CD4-positive, alpha-beta T cell treated with Interleukin-6 at 100 ng/mL for 8 hours (primary cell): ENCODE data around the gene NMRK2.
"Not testable (repeated sequence)": the region's sequence is repeated elsewhere in the genome, so short reads cannot be mapped to it uniquely, and the experiment has no call there.

Experiments used
- DNase-seq: peaks from one replicate; pipeline ENCODE4 v3.0.0-alpha.2; 2020; ENCODE audit warnings: mixed read lengths, low spot score

The NMRK2 gene

DNA sequence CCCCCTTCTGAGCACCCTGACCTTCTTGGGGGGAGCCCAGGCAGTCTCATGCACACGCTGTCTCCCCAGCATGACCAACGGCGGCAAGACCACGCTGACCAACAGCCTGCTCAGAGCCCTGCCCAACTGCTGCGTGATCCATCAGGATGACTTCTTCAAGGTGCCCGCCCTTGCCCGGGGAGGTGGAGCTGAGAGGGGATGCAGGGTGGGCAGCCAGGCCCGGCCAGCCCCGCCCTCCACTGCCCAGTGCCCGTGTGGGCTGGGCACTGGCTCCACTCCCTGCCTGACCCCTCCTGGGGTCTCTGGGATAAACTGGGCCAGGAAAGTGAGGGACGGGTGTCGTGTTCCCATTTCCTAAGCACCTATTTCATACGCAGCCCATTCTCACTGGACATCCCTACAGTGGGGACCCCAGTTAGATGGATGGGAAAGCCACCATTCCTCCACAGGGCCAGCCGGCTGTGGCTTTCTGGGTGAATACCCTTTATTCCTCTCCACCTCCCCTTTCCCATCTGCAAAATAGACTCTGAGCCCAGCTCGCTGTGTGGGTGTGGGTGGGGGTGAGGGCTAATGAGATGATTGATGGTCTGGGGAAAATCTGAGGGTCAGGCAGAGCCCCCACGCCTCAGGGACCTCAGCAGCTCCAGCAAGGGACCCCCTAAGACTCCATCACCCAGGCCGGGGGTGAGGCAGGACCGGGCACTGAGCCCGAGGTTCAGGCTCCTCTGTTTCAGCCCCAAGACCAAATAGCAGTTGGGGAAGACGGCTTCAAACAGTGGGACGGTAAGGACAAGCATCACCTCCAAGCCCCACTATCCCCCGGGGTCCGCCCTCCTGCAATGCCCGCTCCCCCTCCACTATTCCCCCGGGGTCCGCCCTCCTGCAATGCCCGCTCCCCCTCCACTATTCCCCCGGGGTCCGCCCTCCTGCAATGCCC lies 3.9 kb downstream of the NMRK2 start:
- DNase-seq, result no peak

- DNase-seq, result not testable (repeated sequence)
Observed at GRCh38 chr19:3938300-3938950, 5.6 kb downstream of the NMRK2 start.

GRCh38 chr19:3942790-3943409 lies 10.0 kb downstream of the NMRK2 start:
- no peak for DNase-seq

- no peak for DNase-seq
Observed at GRCh38 chr19:3944018-3944721, 11.3 kb downstream of the NMRK2 start.

DNA sequence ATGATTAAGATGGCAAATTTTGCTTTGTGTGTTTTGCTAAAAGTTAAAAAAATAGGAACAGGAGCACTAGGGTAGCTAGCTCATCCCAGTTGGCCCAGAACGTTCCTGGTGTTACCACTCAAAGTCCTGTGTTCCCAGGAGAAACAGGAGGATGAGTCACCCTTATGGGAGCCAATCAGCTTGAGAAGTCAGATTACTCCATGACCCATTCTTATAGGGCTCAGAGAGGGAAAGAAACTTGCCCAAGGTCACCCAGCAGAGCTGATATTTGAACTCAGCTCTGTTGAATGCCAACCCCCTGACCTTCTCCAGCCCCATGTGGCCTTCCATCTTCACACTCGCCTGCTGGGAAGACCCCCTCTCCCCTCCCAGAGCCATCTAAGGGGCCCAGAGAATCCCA lies 13.0 kb downstream of the NMRK2 start:
- no peak for DNase-seq

DNA sequence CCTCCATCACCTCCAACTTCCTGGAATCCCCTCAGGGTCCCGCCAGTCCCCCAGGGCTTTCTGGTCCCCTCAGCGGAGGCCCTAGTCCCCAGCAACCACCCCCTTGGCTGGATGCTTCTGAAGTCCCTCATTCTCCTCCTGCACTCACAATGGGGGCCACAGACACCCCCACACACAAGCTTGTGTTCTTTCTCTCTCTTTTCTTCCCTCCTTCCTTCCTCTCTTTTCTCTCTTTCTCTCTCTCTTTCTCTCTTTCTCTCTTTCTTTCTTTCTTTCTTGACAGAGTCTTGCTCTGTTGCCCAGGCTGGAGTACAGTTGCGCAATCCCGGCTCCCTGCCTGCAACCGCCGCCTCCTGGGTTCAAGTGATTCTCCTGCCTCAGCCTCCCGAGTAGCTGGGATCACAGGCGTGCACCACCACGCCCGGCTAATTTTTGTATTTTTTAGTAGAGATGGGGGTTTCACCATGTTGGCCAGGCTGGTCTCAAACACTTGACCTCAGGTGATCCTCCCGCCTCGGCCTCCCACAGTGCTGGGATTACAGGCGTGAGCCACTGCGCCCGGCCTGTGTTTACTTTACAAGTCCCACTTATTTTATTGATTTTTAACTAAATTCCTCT lies 14.6 kb downstream of the NMRK2 start:
- DNase-seq, result not testable (repeated sequence)

GRCh38 chr19:3949294-3949693 lies 16.4 kb downstream of the NMRK2 start:
- no peak for DNase-seq

- DNase-seq, result no peak
Observed at GRCh38 chr19:3949997-3950859, 17.4 kb downstream of the NMRK2 start.

DNA sequence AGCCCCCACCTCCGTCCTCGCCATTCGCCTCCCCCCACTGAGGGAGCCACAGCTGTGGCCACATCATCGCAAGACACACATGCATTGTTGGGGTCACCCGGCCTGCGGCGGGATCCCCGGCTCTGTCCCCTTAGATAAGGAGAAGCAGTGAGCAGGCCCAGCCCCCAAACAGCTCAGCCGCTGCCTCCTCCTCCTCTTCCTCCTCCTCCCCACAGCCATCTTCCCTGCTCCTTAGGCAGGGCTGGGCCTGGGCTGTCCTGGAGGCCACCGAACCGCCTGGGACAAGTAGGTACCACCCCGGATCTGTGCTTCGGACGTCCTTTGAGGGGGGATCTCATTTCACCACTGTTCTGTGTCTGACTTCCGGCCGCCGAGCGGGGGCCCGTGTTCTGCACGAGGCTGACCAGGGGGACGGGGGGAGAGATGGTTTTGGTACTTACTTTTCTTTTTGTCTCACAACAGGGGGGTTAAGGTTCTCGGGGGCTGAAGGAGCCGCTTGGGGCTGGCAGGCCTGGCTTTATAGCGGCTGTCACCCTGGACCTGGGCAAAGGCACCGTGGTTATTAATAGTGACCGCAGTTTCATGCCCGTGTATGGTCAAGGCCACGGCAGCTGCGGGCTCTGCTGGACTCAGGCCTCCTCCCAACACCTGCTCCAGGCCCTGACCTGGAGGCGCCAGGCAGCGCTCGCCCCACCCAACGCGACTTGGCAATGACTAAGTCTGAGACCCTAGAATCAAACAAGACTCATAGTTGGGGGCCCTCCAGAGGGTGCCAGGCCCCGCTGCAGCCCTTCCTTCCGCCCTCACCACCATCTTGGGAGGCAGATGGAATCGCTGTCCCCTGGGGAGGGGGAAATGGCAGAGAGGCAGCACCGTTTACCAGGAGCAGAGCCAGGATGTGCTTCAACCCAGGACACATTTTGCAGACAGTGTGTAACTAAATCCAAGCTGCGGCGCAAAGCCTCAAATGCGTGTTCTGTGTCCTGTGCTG lies 18.3 kb downstream of the NMRK2 start:
- DNase-seq, result no peak

- DNase-seq, result not testable (repeated sequence)
Observed at GRCh38 chr19:3952755-3953276, 19.9 kb downstream of the NMRK2 start.

DNA sequence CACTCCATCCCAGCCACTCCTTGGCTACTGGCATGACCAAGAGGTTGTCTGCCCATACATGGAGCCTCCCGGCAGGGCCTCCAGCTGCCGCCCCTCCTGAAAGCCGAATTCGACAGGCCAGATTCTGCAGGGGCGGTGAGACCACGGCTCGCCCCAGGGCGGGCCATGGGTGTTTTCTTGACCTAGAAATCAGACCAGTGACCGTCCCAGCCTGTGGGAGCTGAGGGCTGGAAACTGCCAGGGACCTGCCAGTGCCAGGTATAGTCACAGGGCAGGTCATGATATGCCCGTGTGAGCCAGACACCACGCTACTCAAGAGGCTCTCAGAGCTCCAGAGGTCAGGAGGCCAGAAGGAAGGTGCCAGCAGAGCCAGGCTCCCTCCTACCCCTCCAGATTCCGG lies 21.2 kb downstream of the NMRK2 start:
- DNase-seq, result no peak

DNA sequence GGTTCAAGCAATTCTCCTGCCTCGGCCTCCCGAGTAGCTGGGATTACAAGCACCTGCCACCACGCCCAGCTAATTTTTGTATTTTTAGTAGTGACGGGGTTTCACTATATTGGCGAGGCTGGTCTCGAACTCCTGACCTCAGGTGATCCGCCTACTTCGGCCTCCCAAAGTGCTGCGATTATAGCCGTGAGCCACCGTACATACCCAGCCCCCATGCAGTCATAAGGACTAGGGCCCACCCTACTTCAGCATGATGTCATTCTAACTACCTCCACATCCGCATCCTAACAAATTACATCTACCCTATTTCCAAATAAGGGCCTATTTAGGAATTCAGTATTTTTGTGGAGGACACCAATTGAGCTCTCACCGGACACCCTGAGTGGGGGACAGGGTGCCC lies 22.4 kb downstream of the NMRK2 start:
- DNase-seq, result not testable (repeated sequence)

DNA sequence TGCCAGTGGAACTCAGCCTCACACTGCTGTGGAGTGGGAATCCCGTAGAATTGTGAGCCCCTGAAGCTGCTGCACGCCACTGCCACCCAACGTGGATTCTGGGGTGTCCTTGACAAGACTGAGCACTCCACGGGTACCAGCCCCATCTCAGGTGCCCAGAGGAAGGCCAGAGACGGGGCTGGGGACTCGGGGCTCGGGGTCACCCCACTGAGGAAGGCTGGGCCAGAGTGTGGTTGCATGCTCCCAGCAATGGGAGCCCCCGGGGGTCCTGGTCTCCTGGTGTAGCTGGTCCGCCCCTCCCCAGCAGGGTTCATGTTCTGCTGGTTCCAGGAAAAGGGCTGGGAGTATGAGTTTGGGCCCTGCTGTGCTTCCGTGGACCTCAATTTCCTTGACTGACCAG lies 22.8 kb downstream of the NMRK2 start:
- no peak for DNase-seq

DNA sequence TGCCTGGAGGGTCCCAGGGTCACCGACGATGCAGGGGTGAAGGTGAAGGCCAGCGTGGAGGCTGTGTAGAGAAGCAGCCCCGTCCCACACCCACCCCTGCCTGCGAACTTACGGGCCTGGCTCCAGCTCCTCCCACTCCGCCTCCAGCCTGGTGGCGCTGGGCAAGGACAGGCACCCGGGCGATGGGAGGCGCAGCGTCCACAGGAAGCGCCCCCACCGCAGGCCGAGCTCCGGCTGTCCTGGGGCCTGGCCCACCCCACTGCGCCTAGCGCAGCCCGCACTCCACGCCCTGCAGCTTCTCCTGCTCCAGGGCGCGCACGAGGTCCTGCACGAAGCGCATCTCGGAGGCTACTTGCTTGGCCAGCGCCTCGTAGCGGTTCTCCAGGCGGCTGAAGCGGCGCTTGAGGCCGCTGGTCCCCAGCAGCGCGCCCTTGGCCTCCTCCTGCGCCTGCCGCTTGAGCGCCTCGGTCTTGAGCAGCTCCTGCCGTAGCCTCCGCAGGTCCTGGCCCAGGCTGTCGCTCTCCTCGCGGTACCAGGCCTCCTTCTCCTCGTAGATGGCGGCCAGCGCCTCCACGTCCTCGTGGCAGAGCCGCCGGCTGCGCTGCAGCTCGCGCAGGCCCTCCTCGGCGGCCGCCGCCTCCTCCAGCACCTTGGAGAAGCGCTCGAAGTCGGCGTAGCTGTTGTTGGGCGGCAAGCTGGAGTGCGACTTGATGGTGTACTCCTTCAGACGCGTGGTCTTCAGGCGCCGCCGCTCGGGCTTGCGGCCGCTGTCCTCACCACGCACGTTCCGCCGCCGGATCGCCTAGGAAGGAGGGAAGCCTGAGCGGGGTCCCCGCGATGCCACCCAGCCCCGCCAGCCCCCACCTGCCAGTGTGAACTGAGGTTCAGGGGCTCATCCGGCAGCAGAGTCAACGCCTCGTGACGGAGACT lies 26.2 kb downstream of the NMRK2 start:
- DNase-seq, result no peak

- DNase-seq, result no peak
Observed at GRCh38 chr19:3959766-3960131, 26.9 kb downstream of the NMRK2 start.

DNA sequence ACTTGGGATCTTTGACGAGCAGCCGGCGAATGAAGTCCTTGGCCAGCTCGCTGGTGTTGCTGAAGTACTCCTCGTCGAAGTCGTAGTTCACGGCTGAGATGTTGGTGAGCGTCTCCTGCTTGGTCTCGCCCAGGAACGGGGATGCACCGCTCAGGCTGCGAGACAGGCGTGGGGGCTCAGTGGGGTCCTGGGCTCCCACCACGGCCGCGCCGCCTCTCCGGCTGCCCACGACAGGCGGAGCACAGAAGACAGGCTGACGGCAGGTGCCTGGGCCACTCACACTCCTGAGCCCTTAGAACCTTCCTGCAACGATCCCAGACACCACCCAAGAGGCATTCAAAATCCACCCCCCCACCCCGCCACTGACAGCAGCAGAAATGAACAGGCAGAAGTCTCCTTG lies 28.1 kb downstream of the NMRK2 start:
- no peak for DNase-seq

DNA sequence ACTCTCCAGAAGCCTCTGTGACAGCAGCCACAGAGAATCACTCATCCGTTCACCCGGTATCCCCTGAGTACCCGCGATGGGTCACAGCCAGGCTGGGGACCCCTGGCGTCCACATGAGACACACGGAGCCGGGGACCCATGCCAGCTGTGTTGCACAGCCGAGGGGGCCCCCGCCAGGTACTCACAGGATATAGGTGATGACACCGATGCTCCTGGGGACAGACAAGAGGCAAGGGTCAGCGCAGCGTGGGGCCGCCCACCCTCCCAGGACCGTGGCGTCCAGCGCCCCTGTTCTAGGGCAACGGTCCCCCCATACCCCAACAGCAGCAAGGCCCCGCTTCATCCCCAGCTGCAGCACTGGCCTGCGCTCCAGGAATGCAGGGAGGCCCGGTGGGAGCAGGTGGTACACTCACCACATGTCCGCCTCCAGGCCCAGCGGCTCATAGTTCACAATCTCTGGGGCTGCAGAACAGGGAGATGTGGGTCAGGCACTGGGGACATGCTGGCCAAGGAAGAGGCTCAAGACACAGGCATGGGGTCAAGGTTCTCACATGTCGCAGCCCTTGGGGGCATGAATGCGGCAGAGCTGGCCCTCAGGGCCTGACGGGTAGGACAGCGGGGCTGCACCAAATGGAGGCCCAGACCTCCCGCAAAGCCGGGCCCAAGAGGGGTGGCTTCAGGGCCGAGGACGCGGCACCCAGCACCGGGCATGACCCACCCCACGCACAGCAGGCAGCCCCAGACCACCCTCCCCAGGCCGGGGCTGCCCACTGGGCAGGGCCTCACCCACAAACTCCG lies 30.8 kb downstream of the NMRK2 start:
- no peak for DNase-seq
